MCF 10A (cell line): ENCODE measurements around the gene INHBE. TPM values are rescaled to one million over a fixed set of nuclear protein-coding genes. Genes with fewer than 3 reads are reported as not detected.

Experiments
- BruUV-seq: library from RNA; stranded (reverse); fragments of 400-500 nt; replicated peaks from 2 replicates; lab custom pipeline; 2021; lab: Mats Ljungman, UMichigan
- CTCF ChIA-PET: fragments of 300-600 bp; sonication (Branson Sonifier 250); formaldehyde crosslinking; extraction: SDS; loops from one replicate; lab custom pipeline; 2021; ENCODE audit warnings: antibody characterized with exemption, inconsistent platforms; lab: Yijun Ruan, JAX
- POLR2A ChIA-PET: fragments of 300-600, 350-650 bp; sonication (Branson Sonifier 250); formaldehyde crosslinking; extraction: SDS; loops from one replicate; lab custom pipeline; 2020; ENCODE audit warnings: antibody characterized with exemption, inconsistent platforms; lab: Yijun Ruan, JAX
- DNase-seq: peaks from one replicate; pipeline ENCODE4 v3.0.0-alpha.2; 2018; ENCODE audit not compliant: unreplicated experiment
- H3K27ac Mint-ChIP-seq: one replicate; pipeline ENCODE4 v1.8.0; 2022; ENCODE audit warnings: mild to moderate bottlenecking, low read depth, mixed read lengths; ENCODE audit not compliant: unreplicated experiment
- H3K27me3 Mint-ChIP-seq: one replicate; pipeline ENCODE4 v1.8.0; 2022; ENCODE audit warnings: mixed read lengths; ENCODE audit not compliant: insufficient read depth, unreplicated experiment
- H3K36me3 Mint-ChIP-seq: one replicate; pipeline ENCODE4 v1.8.0; 2022; ENCODE audit warnings: mild to moderate bottlenecking, moderate library complexity, mixed read lengths; ENCODE audit not compliant: insufficient read depth, unreplicated experiment
- H3K4me1 Mint-ChIP-seq: one replicate; pipeline ENCODE4 v1.8.0; 2022; ENCODE audit warnings: mixed read lengths; ENCODE audit not compliant: insufficient read depth, unreplicated experiment
- H3K4me3 Mint-ChIP-seq: one replicate; pipeline ENCODE4 v1.8.0; 2022; ENCODE audit warnings: mild to moderate bottlenecking, moderate library complexity, mixed read lengths; ENCODE audit not compliant: unreplicated experiment
- H3K9me3 Mint-ChIP-seq: one replicate; pipeline ENCODE4 v1.8.0; 2022; ENCODE audit warnings: mixed read lengths; ENCODE audit not compliant: unreplicated experiment
- intact Hi-C: fragments of 100-400 bp; cut with micrococcal nuclease; formaldehyde crosslinking; loops from 2 replicates; pipeline ENCODE4 v1.14.1; 2022
- total RNA-seq: library from RNA; stranded (reverse); gene quantifications from 2 replicates; pipeline ENCODE4 v1.2.3, GENCODE V29; 2022
- TF ChIP-seq, protein P1 (sequence below): fragments of 200-600 bp; IDR thresholded peaks from one replicate; pipeline ENCODE4 v1.8.0; 2022; ENCODE audit warnings: antibody characterized with exemption, mild to moderate bottlenecking; ENCODE audit not compliant: unreplicated experiment

The INHBE gene
- total RNA-seq, 1 experiment from 2014 or later, result 5.0 TPM

- Mint-ChIP-seq H3K27me3 (no peaks in the 10 kb centered on the region), H3K4me3 (no peak overlapping the region), H3K4me1 (no peaks in the 10 kb centered on the region), H3K9me3 (peaks cover 8% of the 10 kb centered on the region), H3K36me3 (no peaks in the 10 kb centered on the region), H3K27ac (no peak overlapping the region)
- DNase-seq, result no peak
- TF ChIP-seq, protein P1, sequence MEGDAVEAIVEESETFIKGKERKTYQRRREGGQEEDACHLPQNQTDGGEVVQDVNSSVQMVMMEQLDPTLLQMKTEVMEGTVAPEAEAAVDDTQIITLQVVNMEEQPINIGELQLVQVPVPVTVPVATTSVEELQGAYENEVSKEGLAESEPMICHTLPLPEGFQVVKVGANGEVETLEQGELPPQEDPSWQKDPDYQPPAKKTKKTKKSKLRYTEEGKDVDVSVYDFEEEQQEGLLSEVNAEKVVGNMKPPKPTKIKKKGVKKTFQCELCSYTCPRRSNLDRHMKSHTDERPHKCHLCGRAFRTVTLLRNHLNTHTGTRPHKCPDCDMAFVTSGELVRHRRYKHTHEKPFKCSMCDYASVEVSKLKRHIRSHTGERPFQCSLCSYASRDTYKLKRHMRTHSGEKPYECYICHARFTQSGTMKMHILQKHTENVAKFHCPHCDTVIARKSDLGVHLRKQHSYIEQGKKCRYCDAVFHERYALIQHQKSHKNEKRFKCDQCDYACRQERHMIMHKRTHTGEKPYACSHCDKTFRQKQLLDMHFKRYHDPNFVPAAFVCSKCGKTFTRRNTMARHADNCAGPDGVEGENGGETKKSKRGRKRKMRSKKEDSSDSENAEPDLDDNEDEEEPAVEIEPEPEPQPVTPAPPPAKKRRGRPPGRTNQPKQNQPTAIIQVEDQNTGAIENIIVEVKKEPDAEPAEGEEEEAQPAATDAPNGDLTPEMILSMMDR, result no peak
- POLR2A ChIA-PET, result interaction anchor here (0.7 to 1.5 kb wide), 2 partner anchors 20 to 133 kb away, joined by 3 to 4 read pairs; no protein-coding TSS in a partner anchor
- intact Hi-C loops, result no loop called here
- no TSS peak for BruUV-seq
- CTCF ChIA-PET, result interaction anchor here (0.7 to 6.8 kb wide), 6 partner anchors 7 to 320 kb away, joined by 3 to 53 read pairs (median 6); partner anchors contain the start of genes GLI1 and INHBE
These were observed 8.7 kb upstream of the INHBE start for GRCh38 chr12:57446292-57446960.

- DNase-seq, result no peak
- peaks cover 10% of the 10 kb centered on the region for H3K4me1 Mint-ChIP-seq
- TF ChIP-seq, protein P1, result no peak
- intact Hi-C loops, result no loop called here
- H3K27ac Mint-ChIP-seq, result no peak overlapping the region
- no peak overlapping the region for H3K4me3 Mint-ChIP-seq
- ChIA-PET POLR2A (interaction anchor here (0.6 kb wide), 1 partner anchor 296 kb away, joined by 3 read pairs; the partner anchor contains the start of gene TSPAN31), CTCF (interaction anchor here (0.5 to 2.8 kb wide), 6 partner anchors 7 to 185 kb away, joined by 3 to 16 read pairs (median 4); partner anchors contain the start of gene GLI1)
- no peaks in the 10 kb centered on the region for H3K27me3 Mint-ChIP-seq
- BruUV-seq, result no TSS peak
- no peaks in the 10 kb centered on the region for H3K9me3 Mint-ChIP-seq
- no peaks in the 10 kb centered on the region for H3K36me3 Mint-ChIP-seq
These were observed 6.4 kb upstream of the INHBE start for GRCh38 chr12:57448669-57449068.

DNA sequence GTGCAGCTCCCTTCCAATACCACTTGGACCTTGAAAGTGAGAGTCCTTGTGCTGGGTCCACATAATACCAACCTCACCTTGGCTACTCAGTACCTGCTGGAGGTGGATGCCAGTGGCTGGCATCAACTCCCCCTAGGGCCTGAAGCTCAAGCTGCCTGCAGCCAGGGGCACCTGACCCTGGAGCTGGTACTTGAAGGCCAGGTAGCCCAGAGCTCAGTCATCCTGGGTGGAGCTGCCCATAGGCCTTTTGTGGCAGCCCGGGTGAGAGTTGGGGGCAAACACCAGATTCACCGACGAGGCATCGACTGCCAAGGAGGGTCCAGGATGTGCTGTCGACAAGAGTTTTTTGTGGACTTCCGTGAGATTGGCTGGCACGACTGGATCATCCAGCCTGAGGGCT lies 5.7 kb upstream of the INHBE start:
- no peak for DNase-seq
- ChIA-PET CTCF (interaction anchor here (0.5 to 2.8 kb wide), 3 partner anchors 10 to 186 kb away, joined by 3 to 16 read pairs (median 4); partner anchors contain the start of gene GLI1), POLR2A (no interaction called here)
- H3K4me1 Mint-ChIP-seq, result peaks cover 10% of the 10 kb centered on the region
- TF ChIP-seq, protein P1, result no peak
- H3K27me3 Mint-ChIP-seq, result no peaks in the 10 kb centered on the region
- no TSS peak for BruUV-seq
- intact Hi-C loops, result no loop called here
- no peaks in the 10 kb centered on the region for H3K36me3 Mint-ChIP-seq
- no peak overlapping the region for H3K4me3 Mint-ChIP-seq
- no peak overlapping the region for H3K27ac Mint-ChIP-seq
- no peaks in the 10 kb centered on the region for H3K9me3 Mint-ChIP-seq

DNA sequence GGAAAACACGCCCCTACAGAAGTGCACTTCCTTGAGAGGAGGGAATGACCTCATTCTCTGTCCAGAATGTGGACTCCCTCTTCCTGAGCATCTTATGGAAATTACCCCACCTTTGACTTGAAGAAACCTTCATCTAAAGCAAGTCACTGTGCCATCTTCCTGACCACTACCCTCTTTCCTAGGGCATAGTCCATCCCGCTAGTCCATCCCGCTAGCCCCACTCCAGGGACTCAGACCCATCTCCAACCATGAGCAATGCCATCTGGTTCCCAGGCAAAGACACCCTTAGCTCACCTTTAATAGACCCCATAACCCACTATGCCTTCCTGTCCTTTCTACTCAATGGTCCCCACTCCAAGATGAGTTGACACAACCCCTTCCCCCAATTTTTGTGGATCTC lies 5.0 kb upstream of the INHBE start:
- no TSS peak for BruUV-seq
- H3K27ac Mint-ChIP-seq, result no peak overlapping the region
- intact Hi-C loops, result no loop called here
- CTCF ChIA-PET, result interaction anchor here (0.6 to 9.6 kb wide), 6 partner anchors 9 to 252 kb away, joined by 4 to 178 read pairs (median 38); partner anchors contain the start of gene GLI1
- H3K4me1 Mint-ChIP-seq, result peaks cover 10% of the 10 kb centered on the region
- no peaks in the 10 kb centered on the region for H3K27me3 Mint-ChIP-seq
- no peaks in the 10 kb centered on the region for H3K9me3 Mint-ChIP-seq
- no peaks in the 10 kb centered on the region for H3K36me3 Mint-ChIP-seq
- H3K4me3 Mint-ChIP-seq, result no peak overlapping the region
- TF ChIP-seq, protein P1, result no peak
- POLR2A ChIA-PET, result no interaction called here
- DNase-seq, result no peak
